ENCODE results near the gene KIF5B. TPM values are rescaled to one million over a fixed set of nuclear protein-coding genes. Genes with fewer than 3 reads are reported as not detected.
"Not testable (repeated sequence)": the region's sequence is repeated elsewhere in the genome, so short reads cannot be mapped to it uniquely, and the experiment has no call there.

KIF5B gene
- total and polyA plus RNA-seq, 2 of the 8 experiments (the other 6 are each of a cell fraction or from before 2014, with no cell fraction given): 9.8 to 68.4 TPM

DNA sequence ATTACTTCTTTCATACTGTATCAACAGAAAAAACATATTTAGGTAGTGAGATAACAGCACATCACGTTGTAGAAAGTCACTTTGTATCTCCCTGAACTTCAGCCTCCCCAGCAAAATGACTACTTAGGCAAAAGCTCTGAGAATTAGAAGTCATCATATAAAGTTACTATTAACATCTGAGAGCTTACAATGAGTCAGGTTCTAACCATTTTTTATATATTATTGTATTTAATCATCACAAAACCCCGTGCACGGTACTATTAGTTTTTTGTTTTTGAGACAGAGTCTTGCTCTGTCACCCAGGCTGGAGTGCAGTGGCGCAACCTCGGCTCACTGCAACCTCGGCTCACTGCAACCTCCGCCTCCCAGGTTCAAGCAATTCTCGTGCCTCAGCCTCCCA, 13.5 kb downstream of the KIF5B start:
- peaks cover 11 to 14% of the 10 kb centered on the region in 2 experiments for H4K20me1 ChIP-seq (replicated peaks in 1 of 2; ENCODE audit: control insufficient read depth in 1 of 2, insufficient read depth in 2 of 2, low read length in 2 of 2)
- H3K27ac ChIP-seq (ENCODE audit: low read depth, low read length); H3K18ac ChIP-seq (ENCODE audit: extremely low read depth, low read length); H4K5ac ChIP-seq (ENCODE audit: insufficient read length, low read depth, low read length); H3K4me1 ChIP-seq (replicated peaks in 1 of 4; ENCODE audit: control insufficient read depth in 3 of 4, insufficient read depth in 4 of 4, low read length in 3 of 4); H2BK15ac ChIP-seq (ENCODE audit: low read length); H3K79me1 ChIP-seq (ENCODE audit: low read depth, low read length); POLR2A ChIA-PET (ENCODE audit: partially characterized antibody); H2AK5ac ChIP-seq (ENCODE audit: low read depth, low read length); H3K9ac ChIP-seq (replicated peaks in 1 of 4; ENCODE audit: extremely low read depth in 1 of 4, low read depth in 3 of 4, low read length in 3 of 4); H2AFZ ChIP-seq (ENCODE audit: low read length); DNase-seq (ENCODE audit: low read depth in 1 of 2, low spot score in 2 of 2); H3K23me2 ChIP-seq (ENCODE audit: low read depth, low read length); H3K56ac ChIP-seq (replicated peaks; ENCODE audit: insufficient read length, low read depth, low read length); H3K4ac ChIP-seq (replicated peaks; ENCODE audit: insufficient read length, low read depth, low read length); H4K8ac ChIP-seq (ENCODE audit: extremely low read depth, insufficient read depth, low read length); H3K23ac ChIP-seq (ENCODE audit: insufficient read length); H2BK12ac ChIP-seq (ENCODE audit: low read depth, low read length); H2BK5ac ChIP-seq (ENCODE audit: low read depth, low read length); H3K14ac ChIP-seq (ENCODE audit: insufficient read length); CTCF ChIA-PET (ENCODE audit: partially characterized antibody); H3K27me3 ChIP-seq (replicated peaks in 1 of 4; ENCODE audit: control insufficient read depth in 3 of 4, extremely low read depth in 1 of 4, insufficient read depth in 3 of 4, low read length in 3 of 4); H3K9me3 ChIP-seq (ENCODE audit: insufficient read depth in 2 of 2, low read depth in 1 of 2, low read length in 1 of 2); H3K4me2 ChIP-seq (ENCODE audit: insufficient read depth in 1 of 2, low read depth in 2 of 2, low read length in 2 of 2); FAIRE-seq; H2BK20ac ChIP-seq (ENCODE audit: low read length); H3K4me3 ChIP-seq (ENCODE audit: extremely low read depth in 1 of 4, insufficient read depth in 2 of 4, low read depth in 3 of 4, low read length in 4 of 4); H4K91ac ChIP-seq (replicated peaks; ENCODE audit: insufficient read length, low read length); H2BK120ac ChIP-seq (replicated peaks; ENCODE audit: low read depth, low read length): not testable (repeated sequence)
- H3K79me2 ChIP-seq (ENCODE audit: control insufficient read depth in 1 of 2, insufficient read depth in 2 of 2, low read length in 2 of 2): peaks cover 16 to 93% of the 10 kb centered on the region in 2 experiments
- WGBS, 2 experiments (ENCODE audit: extremely low coverage in 1 of 2, insufficient coverage in 1 of 2, insufficient read length in 1 of 2, insufficient replicate concordance in 2 of 2, low coverage in 1 of 2, low lambda C conversion rate in 2 of 2, missing lambda C conversion rate in 1 of 2): 91% methylated on average over 8 of the region's 8 CpGs; no CpG with 5 or more reads in 1 of the 2 experiments
- peaks cover 4 to 66% (median 30%) of the 10 kb centered on the region in 4 experiments; a peak in 6 of 8 replicates for H3K36me3 ChIP-seq (ENCODE audit: control insufficient read depth in 2 of 4, insufficient read depth in 4 of 4, low read length in 3 of 4)
